ENCODE measurements around the gene BEST1. TPM values are rescaled to one million over a fixed set of nuclear protein-coding genes. Genes with fewer than 3 reads are reported as not detected.

BEST1 gene
- total and polyA plus RNA-seq, 2 of the 13 experiments (the other 11 are each of a cell fraction or from before 2014, with no cell fraction given) = 0.09 to 0.65 TPM

- TF ChIP-seq, protein P1, sequence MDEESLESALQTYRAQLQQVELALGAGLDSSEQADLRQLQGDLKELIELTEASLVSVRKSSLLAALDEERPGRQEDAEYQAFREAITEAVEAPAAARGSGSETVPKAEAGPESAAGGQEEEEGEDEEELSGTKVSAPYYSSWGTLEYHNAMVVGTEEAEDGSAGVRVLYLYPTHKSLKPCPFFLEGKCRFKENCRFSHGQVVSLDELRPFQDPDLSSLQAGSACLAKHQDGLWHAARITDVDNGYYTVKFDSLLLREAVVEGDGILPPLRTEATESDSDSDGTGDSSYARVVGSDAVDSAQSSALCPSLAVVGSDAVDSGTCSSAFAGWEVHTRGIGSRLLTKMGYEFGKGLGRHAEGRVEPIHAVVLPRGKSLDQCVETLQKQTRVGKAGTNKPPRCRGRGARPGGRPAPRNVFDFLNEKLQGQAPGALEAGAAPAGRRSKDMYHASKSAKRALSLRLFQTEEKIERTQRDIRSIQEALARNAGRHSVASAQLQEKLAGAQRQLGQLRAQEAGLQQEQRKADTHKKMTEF (CRISPR knock-in tag; IDR thresholded peaks at IDR 0.05) = 0 out of 2 replicates have a peak, but pooled peaks have one; percentile 29
- TF ChIP-seq ZBTB43 (CRISPR knock-in tag; conservative IDR thresholded peaks at IDR 0.05) = peak; percentile 23; the same call in 1 of the 2 replicates
- no peak for TF ChIP-seq ZFP91 (CRISPR knock-in tag; IDR thresholded peaks at IDR 0.05; ENCODE audit: borderline replicate concordance)
- peak; percentile 24; the same call in 1 of the 2 replicates for TF ChIP-seq PITX1 (CRISPR knock-in tag; IDR thresholded peaks at IDR 0.05)
- no peak for TF ChIP-seq ZNF460 (CRISPR knock-in tag; IDR thresholded peaks at IDR 0.05; ENCODE audit: borderline replicate concordance)
- peak; percentile 24; the same call in 1 of the 2 replicates for TF ChIP-seq TFDP1 (CRISPR knock-in tag; IDR thresholded peaks at IDR 0.05; ENCODE audit: borderline replicate concordance)
- 0 out of 2 replicates have a peak, but pooled peaks have one; percentile 62 for TF ChIP-seq SNAPC2 (CRISPR knock-in tag; IDR thresholded peaks at IDR 0.05)
- peak; percentile 43 for TF ChIP-seq SOX5 (CRISPR knock-in tag; IDR thresholded peaks at IDR 0.05; ENCODE audit: borderline replicate concordance)
- 0 out of 2 replicates have a peak, but pooled peaks have one; percentile 30 for TF ChIP-seq TFDP2 (CRISPR knock-in tag; IDR thresholded peaks at IDR 0.05)
- TF ChIP-seq, protein P2, sequence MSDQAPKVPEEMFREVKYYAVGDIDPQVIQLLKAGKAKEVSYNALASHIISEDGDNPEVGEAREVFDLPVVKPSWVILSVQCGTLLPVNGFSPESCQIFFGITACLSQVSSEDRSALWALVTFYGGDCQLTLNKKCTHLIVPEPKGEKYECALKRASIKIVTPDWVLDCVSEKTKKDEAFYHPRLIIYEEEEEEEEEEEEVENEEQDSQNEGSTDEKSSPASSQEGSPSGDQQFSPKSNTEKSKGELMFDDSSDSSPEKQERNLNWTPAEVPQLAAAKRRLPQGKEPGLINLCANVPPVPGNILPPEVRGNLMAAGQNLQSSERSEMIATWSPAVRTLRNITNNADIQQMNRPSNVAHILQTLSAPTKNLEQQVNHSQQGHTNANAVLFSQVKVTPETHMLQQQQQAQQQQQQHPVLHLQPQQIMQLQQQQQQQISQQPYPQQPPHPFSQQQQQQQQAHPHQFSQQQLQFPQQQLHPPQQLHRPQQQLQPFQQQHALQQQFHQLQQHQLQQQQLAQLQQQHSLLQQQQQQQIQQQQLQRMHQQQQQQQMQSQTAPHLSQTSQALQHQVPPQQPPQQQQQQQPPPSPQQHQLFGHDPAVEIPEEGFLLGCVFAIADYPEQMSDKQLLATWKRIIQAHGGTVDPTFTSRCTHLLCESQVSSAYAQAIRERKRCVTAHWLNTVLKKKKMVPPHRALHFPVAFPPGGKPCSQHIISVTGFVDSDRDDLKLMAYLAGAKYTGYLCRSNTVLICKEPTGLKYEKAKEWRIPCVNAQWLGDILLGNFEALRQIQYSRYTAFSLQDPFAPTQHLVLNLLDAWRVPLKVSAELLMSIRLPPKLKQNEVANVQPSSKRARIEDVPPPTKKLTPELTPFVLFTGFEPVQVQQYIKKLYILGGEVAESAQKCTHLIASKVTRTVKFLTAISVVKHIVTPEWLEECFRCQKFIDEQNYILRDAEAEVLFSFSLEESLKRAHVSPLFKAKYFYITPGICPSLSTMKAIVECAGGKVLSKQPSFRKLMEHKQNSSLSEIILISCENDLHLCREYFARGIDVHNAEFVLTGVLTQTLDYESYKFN (CRISPR knock-in tag; conservative IDR thresholded peaks at IDR 0.05) = peak; percentile 77; the same call in 1 of the 2 replicates
- TF ChIP-seq, protein P3, sequence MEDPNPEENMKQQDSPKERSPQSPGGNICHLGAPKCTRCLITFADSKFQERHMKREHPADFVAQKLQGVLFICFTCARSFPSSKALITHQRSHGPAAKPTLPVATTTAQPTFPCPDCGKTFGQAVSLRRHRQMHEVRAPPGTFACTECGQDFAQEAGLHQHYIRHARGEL (CRISPR knock-in tag; IDR thresholded peaks at IDR 0.05) = no peak
- TF ChIP-seq ZNF350 (CRISPR knock-in tag; IDR thresholded peaks at IDR 0.05; ENCODE audit: borderline replicate concordance, low read depth) = peak; percentile 31; the same call in 1 of the 2 replicates
- TF ChIP-seq KLF16 (CRISPR knock-in tag; IDR thresholded peaks at IDR 0.05) = 0 out of 4 replicates have a peak, but pooled peaks of 1 of the 2 experiments have one; percentile 21
These were observed 24.8 kb downstream of the BEST1 start (continued) for GRCh38 chr11:61974766-61975631.
